ENCODE measurements around the gene TNFRSF6B.
"Not testable (repeated sequence)": the region's sequence is repeated elsewhere in the genome, so short reads cannot be mapped to it uniquely, and the experiment has no call there.

Gene TNFRSF6B

DNA sequence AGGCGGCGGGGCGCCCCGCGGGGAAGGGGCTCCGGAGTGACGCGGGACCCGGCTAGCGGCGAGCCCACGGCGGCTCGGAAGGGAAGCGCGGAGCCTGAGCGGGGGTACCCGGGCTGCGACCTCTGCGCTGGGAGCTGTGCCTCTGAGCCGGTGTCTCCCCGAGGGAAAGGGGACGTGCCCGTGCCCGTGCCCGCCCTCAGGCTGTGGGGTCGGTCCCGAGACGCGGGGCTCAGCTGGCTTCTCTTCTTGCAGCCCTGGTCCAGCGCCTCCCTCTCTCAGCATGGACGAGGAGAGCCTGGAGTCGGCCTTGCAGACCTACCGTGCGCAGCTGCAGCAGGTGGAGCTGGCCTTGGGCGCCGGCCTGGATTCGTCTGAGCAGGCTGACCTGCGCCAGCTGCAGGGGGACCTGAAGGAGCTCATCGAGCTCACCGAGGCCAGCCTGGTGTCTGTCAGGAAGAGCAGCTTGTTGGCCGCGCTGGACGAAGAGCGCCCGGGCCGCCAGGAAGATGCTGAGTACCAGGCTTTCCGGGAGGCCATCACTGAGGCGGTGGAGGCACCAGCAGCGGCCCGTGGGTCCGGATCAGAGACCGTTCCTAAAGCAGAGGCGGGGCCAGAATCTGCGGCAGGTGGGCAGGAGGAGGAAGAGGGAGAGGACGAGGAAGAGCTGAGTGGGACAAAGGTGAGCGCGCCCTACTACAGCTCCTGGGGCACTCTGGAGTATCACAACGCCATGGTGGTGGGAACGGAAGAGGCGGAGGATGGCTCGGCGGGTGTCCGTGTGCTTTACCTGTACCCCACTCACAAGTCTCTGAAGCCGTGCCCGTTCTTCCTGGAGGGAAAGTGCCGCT lies 12.1 kb downstream of the TNFRSF6B start:
- DNase-seq (ENCODE audit: low read depth, low spot score), result no peak

DNA sequence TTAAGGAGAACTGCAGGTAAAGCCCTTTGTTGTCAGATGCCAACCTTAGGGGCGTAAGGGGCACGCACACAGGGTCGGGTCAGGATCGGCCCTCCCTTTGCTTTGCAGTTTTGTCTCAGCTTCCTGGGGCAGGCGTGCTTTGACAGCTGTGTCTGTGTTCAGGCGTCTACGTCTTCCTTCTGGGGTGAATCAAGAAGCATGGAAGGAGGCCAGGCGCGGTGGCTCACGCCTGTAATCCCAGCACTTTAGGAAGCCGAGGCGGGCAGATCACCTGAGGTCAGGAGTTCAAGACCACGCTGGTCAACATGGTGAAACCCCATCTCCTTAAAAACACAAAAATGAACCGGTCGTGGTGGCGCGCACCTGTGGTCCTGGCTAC lies 12.7 kb downstream of the TNFRSF6B start:
- DNase-seq (ENCODE audit: low read depth, low spot score), result no peak

DNA sequence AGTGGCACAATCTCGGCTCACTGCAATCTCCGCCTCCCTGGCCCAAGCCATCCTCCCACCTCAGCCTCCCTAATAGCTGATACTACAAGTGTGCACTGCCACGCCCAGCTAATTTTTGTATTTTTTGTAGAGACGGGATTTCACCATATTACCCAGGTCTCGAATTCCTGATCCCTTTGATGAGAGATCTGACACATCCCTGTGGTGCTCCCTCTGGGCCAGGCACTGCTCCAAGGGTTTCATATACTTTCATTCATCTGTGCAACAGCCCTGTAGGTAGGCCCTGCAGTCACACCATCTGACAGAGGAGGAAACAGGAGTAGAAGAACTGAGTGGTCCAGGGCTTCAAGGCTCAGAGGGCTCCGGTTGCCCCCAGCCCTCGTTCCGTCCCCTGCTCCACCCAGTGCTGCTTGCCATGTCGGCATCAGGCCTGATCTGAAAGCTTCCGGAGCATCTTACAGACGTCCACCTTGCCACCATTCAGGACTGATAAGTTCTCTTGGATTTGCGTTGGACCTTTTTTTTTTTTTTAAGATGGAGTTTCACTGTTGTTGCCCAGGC lies 14.7 kb downstream of the TNFRSF6B start:
- DNase-seq (ENCODE audit: low read depth, low spot score), result no peak

DNA sequence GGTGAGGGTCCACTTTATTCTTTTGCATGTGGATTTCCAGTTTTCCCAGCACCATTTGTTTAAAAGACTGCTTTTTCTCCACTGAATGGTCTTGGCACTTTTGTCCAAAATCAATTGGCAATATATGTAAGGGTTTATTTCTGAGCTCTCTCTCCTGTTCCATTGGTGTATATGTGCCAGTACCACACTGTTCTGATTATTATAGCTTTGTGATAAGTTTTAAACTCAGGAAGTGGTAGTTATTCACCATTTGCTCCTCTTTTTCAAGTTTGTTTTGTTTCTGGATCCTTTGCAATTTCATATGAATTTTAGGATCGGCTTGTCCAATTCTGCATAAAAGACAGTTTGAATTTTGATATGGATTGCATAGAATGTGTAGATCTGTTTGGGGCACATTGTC lies 15.7 kb downstream of the TNFRSF6B start:
- DNase-seq (ENCODE audit: low read depth, low spot score), result no peak

DNA sequence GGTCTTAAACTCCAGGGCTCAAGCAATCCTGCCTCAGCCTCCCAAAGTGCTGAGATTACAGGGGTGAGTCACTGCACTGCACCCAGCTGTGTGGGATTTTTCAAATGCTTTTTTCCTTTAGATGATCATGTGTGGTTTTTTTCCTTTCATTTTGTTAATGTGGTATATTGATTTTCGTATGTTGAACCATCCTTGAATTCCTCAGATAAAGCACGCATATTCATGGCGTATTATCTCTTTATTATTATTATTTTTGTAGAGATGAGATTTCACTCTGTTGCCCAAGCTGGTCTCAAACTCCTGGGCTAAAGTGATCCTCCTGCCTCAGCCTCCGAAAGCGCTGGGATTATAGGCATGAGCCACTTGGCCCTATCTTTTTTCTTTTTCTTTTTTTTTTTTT lies 18.4 kb downstream of the TNFRSF6B start:
- DNase-seq (ENCODE audit: low read depth, low spot score), result no peak

DNA sequence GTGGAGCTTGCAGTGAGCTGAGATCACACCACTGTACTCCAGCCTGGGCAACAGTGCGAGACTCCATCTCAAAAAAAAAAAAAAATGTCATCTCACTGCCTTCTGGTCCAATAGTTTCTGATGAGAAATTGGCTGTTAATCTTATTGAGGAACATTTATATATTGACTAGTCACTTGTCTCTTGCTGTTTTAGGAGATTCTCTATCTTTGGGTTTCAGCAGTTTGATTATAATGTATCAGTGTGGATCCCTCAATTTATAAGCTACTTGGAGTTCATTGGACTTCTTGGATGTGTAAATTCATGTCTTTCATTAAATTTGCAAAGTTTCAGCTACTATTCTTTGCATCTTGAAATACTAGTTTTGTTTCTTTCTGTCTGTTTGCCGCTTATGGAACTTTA lies 22.5 kb downstream of the TNFRSF6B start:
- DNase-seq (ENCODE audit: low read depth, low spot score), result no peak

DNA sequence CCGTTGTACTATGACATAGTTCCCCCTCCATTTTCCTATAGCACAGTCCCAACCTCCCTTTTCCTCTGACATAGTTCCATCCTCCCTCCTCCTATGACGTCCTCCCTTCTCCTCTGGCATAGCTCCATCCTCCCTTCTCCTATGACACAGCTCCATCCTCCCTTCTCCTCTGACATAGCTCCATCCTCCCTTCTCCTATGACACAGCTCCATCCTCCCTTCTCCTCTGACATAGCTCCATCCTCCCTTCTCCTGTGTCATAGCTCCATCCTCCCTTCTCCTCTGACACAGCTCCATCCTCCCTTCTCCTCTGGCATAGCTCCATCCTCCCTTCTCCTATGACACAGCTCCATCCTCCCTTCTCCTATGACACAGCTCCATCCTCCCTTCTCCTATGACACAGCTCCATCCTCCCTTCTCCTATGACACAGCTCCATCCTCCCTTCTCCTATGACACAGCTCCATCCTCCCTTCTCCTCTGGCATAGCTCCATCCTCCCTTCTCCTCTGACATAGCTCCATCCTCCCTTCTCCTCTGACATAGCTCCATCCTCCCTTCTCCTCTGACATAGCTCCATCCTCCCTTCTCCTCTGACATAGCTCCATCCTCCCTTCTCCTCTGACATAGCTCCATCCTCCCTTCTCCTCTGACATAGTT lies 26.6 kb downstream of the TNFRSF6B start:
- DNase-seq (ENCODE audit: low read depth, low spot score), result not testable (repeated sequence)

DNA sequence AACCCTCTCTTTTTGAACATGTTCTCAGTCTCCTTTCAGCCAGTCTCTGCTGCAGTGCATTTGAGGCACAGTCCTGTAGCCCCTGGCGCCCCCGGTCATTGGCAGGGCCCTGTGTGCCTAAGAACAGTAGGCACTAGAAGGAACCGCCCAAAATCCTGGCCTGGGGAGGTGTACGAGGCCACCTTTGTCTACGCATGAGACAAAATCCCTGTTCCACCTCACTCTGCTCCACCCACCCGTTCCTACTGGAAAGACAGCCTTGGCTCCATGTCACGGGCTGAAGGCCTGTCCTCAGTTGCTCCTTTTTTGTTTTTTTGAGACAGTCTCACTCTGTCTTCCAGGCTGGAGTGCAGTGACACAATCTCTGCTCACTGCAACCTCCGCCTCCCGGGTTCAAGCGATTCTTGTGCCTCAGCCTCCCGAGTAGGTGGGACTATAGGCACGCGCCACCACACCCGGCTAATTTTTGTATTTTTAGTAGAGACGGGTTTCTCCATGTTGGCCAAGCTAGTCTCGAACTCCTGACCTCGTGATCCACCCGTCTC lies 33.8 kb downstream of the TNFRSF6B start:
- not testable (repeated sequence) for DNase-seq (ENCODE audit: low read depth, low spot score)

DNA sequence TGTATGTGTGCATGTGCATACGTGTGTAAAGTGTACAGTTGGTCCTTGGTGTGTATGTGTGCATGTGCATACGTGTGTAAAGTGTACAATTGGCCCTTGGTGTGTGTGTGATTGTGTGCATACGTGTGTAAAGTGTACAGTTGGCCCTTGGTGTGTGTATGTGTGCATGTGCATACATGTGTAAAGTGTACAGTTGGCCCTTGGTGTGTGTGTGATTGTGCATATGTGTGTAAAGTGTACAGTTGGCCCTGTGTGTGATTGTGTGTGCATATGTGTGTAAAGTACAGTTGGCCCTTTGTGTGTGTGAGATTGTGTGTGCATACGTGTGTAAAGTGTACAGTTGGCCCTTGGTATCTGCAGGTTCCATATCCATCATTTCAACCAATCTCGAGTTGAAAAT lies 35.0 kb downstream of the TNFRSF6B start:
- no peak for DNase-seq (ENCODE audit: low read depth, low spot score)

DNA sequence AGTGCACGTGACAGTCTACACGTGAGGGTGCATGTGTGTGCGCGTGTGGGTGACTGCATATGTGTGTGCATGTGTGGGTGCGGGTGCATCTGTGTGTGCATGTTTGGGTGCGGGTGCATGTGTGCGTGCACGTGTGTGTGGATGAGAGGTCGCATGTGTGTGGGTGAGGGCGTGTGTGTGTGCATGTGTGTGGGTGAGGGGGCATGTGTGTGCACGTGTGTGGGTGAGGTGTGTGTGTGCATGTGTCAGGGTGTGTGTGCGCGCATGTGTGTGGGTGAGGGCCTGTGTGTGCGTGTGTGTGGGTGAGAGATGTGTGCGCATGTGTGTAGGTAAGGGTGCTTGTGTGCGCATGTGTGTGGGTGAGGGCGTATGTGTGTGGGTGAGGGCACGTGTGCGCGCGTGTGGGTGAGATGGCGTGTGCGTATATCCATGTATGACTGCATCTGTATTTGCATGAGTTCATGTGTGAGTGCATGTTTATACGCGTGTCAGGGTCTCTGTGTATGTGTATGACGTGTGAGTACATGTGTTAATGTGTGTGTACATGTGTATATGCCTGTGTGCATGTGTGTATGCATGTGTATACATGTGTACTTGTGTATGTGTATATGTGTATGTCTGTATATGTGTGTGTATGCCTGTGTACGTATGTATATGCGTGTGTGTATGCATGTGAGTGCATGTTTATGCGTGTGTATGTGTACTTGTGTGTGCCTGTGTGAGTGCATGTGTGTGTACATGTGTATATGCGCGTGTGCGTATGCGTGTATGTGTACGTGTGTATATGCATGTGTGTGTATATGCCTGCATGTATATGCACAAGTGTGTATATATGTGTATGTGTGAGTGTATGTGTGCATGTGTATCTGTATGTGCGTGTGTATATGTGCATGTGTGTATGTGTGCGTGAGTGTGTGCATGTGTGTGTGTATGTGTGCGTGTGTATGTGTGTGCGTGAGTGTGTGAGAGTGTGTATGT lies 36.0 kb downstream of the TNFRSF6B start:
- no peak for DNase-seq (ENCODE audit: low read depth, low spot score)

DNA sequence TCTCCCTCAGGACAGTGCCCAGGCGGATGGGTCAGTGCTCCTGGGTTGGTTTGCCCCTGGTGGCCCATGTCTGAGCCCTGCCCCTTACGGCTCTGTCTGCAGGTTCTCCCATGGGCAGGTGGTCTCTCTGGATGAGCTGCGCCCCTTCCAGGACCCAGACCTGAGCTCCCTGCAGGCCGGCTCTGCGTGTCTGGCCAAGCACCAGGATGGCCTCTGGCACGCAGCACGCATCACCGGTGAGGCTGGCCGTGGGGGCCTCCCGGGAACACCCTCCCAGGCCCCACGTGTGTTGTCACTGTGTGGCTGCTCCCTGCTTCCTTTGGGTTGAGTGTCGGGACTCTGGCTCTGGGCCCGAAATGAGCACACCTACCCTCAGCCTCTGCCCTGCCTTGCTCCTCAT lies 36.7 kb downstream of the TNFRSF6B start:
- no peak for DNase-seq (ENCODE audit: low read depth, low spot score)

DNA sequence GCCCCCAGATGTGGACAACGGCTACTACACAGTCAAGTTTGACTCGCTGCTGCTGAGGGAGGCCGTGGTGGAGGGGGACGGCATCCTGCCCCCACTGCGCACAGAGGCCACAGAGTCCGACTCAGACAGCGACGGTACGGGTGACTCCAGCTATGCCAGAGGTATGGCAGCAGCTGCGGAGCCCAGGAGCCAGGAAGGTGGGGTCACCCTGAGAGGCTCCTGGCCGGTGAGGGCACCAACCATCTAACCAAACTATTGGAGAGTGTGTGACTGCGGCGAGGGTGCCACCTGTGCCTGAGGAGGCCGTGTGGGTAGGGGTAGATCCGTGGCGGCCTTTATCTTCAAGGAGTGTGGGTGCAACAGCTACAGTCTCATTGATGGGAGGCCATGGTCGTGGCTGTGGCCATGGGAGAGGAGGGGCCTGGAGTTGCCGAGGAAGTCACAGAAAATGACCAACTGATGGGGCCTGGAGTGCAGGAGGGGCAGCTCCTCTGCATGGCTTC lies 37.2 kb downstream of the TNFRSF6B start:
- DNase-seq (ENCODE audit: low read depth, low spot score), result no peak

DNA sequence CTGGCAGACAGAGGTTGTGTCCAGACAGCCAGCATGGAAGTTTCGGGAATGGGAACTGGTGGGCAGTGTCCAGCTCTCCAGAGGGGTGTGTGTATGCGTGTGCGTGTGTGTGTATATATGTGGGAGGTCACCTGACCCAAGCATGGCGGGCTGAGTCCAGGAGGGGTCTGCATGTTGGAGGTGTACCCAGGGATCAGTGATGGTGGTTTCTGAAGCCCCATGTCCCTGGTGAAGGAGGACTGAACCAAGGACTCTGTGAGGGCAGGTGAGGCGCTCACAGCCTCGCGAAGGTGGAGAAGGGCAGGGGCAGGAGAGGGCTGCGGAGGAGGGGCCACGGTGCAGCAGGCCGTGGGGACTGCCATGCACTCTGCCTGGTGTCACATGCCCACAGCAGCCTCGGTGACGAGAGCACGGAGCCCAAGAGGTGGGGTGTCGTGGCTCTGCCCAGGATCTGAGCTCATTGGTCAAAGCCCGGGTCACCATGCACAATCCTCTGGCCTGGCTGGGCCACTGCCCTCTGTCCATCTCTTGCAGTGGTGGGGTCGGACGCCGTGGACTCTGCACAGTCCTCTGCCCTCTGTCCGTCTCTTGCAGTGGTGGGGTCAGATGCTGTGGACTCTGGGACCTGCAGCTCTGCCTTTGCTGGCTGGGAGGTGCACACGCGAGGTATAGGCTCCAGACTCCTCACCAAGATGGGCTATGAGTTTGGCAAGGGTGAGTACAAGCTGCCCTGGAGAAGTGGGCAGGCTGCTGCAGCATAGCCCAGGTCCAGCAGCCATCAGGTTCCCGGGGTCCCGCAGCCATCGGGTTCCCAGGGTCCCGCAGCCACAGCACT lies 37.9 kb downstream of the TNFRSF6B start:
- DNase-seq (ENCODE audit: low read depth, low spot score), result no peak

DNA sequence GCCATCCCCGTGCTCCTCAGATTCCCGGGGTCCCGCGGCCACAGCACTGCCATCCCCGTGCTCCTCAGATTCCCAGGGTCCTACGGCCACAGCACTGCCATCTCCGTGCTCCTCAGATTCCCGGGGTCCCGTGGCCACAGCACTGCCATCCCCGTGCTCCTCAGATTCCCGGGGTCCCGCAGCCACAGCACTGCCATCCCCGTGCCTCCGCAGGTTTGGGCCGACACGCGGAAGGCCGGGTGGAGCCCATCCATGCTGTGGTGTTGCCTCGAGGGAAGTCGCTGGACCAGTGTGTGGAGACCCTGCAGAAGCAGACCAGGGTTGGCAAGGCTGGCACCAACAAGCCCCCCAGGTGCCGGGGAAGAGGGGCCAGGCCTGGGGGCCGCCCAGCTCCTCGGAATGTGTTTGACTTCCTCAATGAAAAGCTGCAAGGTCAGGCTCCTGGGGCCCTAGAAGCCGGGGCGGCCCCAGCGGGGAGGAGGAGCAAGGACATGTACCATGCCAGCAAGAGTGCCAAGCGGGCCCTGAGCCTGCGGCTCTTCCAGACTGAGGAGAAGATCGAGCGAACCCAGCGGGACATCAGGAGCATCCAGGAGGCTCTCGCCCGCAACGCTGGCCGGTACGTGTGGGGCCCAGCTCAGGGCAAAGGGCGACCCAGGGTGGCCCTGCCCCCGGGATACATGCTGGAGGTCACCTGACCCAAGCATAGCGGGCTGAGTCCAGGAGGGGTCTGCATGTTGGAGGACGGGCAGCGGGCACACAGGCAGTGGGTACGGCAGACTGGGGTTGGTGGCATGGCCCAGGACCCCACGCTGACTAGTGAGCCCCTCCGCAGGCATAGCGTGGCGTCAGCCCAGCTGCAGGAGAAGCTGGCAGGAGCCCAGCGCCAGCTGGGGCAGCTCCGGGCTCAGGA lies 38.8 kb downstream of the TNFRSF6B start:
- no peak for DNase-seq (ENCODE audit: low read depth, low spot score)

DNA sequence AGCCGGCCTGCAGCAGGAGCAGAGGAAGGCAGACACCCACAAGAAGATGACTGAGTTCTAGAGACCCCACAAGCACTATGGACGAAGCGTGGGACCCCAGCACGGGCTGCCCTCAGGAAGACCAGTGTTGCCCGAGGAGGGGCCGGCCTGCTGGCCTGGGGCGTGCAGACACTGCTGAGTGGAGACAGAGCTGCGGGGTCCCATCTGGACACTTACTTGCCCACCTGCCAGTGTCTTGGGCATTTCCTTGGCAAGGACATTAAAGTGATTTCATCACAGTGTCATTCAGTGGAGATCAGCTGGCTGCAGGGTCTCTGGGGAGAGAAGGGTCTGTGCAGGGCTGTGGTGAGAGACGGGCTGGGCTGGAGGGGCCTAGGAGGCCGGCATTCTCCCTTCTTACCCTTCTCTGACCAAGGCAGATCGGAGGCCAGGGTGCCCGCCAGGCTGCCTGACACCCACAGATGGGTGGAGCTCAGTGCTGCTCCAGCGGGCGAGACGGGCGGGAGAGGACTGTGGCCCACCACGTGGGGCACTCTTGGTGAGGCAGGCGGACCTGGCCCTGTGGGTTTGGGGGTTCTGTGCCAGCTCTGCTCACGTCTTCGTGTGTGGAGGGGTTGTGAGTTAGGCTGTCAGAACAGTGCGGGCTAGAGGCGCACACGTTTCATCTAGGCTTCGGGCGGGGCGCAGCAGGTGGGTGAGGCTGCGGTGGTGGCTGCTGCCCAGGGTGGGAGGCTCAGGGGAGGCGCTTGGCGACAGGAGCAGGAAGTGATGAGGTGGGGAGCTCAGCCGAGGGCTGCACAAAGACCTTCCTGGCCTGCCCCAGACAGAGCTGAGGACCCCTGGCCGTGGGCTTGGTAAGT lies 39.6 kb downstream of the TNFRSF6B start, which contains the start of gene LIME1:
LIME1 (plus strand) TSS at position 806 of the 860 bp plus-strand sequence. CDS start 886 bp downstream, outside the sequence.
- no peak for DNase-seq (ENCODE audit: low read depth, low spot score)

DNA sequence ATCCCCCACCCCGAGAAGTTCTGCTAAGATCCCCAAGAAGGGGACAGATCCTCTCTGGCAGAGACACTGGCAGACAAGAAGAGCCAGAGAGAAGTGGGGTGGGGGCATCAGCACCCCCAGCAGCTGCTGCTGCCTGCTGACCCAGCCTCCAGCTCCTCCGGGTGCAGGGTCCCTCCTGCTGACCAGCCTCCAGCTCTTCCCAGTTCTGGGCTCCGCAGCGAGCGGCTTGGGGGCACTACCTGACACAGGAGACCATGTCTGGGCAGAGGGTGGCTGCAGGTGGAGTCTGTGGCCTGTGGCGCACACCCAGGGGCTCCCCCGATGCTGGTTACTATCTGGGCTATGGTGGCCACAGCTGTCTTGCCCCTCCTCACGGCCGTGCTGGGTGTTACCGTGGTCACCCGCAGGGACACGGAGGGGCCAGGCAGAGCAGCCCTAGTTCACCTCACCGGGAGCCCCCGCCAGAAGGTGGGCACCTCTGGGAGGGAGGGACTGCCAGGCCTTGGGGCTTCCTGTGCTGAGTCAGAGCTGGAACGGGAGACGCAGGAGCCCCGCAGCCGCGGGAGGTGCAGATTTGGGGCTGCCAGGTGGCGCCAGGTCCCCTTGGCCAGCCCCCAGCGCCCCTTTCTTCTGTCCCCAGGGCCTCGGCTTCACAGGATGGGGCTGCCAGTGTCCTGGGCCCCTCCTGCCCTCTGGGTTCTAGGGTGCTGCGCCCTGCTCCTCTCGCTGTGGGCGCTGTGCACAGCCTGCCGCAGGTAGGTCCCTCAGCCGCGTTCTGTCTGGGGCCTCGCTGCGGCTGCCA lies 40.6 kb downstream of the TNFRSF6B start:
- no peak for DNase-seq (ENCODE audit: low read depth, low spot score)

DNA sequence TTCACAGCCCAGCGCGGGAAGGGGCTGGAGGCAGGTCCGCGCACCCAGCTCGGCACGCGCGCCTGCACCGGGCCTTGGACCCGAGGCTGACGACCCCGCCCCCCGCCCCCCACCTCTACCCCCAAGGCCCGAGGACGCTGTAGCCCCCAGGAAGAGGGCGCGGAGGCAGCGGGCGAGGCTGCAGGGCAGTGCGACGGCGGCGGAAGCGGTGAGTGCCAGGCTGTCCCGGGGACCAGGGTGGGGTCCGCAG lies 41.2 kb downstream of the TNFRSF6B start:
- no peak for DNase-seq (ENCODE audit: low read depth, low spot score)
